HG02610 (cell line): Measurements from ENCODE around the gene VWF.

Experiments used
- ATAC-seq: cut with Tn5 transposase; IDR thresholded peaks from one replicate; pipeline ENCODE4 v1.9.1; 2021; ENCODE audit warnings: mild to moderate bottlenecking, moderate library complexity; ENCODE audit not compliant: unreplicated experiment

Gene VWF

DNA sequence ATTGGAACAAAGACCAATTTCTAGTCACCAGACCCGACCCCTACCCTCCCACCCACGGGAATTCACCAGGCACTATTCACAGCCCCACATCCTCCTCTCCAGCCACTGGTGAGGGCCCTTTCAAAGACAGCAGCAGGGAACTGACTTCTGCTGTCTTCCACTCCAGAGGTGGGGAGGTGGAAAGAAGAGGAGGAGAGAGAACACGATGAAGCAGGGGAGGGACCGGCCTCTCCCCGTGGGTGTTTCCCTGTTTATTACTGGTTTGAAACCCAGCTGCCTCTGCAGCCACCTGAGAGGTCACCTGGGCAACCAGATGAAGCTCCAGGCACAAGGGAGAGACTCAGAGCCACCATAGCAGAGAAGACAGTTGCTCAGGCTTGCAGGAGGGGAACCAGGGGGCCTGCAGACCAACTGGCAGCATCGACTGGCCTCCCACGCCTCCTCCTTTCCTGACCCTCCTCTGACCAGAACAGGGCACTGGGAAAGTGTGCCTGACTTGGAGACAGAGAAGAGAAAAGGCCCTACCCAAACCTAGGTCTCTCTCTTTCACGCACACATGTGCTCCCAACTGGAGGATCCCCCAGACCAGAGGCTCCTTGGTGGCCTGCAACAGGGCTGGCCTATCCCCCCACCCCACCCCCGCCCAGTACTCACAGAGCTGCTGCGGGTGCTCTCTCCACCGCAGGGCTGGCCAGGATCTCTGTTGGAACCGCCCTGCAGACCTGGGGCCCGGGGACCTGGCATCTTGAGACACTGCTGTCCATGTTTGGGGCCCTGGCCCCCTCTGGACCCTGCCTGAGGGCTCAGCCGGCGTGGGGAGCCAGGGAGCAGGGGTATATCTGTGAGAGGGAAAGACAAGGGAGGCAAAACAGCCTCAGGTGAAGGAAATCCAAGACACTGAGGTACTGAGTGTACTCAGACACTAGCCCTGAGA, 202.2 kb downstream of the VWF start:
- ATAC-seq, result no peak

- ATAC-seq, result no peak
Measured at GRCh38 chr12:5921027-5921909, 203.2 kb downstream of the VWF start.

- ATAC-seq, result no peak
Measured at GRCh38 chr12:5916785-5917290, 207.6 kb downstream of the VWF start.

DNA sequence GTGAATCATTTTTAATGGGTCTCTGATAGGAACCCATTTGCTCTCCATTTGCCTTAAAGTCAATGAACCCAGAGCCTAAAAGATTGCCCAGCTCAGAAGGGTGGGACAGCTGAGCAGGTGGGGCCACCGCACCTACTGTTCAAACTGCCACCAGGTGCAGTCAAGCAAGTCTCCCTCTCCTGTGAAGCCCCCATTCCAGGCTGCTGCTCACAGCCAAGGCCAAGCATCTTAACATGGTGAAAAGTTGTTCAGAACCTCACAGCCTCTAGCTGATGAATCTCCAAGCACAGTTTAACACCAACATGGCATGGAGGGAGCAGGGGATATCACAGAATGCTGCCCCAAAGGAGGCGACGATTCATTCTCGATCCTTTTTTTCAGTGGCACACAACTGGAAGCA, 209.0 kb downstream of the VWF start:
- no peak for ATAC-seq

DNA sequence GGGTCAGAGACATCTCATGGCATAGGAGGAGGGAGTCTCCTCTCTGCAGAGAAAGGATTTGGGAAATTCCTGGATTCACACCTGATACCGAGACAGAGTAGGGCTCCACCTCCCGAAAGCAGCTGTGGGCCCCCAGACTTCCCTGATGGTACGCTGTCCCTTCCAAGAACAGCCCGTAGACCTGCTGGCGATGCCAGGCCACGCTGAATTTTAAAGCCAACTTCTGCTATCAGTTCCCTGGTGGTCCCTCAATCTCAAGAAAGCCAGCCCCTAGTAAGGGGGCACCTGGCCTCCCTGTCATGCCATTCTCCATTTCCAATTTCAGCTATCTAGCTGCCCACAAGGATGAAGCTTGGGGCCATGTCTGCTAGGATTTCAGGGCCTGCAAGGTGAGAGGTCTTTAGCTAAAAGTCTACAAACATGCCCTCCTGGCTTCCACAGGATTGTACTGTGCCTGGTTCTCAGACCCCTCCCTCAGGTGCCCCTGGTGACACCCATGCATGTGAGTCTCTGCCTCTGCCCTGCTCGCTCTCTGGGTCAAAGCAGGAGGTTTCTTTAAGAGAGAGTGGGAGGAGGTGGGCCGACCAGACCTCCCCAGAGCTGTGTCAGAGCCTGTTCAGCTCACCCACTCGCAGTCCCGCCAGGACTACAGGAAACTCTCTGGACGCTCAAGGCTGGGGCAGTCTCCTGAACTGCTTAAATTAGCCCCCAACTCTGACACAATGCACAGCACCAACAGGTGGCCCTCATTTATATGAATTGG, 209.9 kb downstream of the VWF start:
- ATAC-seq, result no peak

- no peak for ATAC-seq
Measured at GRCh38 chr12:5913387-5913786, 211.1 kb downstream of the VWF start.

DNA sequence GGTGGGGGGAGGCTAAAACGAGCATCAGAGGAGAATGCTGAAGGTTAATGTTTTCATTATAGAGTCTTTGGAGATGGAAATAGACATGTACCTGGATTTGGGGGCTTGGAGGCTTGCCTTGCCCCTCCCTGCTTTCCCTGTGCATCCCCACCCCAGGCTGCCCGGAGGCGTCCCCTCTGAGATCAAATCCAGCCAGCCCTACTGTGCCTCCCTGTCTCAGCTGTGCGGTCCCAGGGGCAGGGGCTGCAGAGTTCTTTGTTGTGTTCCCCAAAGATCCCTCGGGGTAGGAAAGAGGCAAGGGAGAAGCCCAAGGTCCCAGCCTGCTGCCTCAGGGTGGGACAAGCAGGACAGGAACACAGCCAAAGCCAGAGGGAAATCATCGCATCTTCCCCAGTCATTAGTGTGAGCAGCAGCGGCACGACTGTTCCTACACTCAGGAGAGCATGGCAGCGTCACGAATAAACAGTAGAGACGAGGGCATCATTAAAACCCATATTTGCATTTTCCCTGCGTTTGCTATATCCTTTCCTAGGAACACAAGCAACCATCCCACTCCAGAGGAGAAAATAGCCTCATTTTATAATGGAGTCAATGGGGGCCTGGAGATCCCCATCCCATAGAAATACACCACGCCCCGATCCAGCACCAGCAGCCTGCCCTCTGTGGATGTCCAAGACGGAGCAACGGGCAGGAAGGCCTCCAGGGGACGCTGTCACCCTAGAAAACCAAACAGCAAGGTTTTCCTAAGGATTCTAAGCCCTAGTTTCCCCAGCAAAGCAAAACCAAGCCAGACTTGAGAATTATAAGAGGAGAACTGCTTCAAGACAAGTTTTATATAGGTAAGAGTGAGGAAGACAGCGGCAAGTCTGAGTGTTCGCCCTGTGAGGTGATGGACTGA, 211.8 kb downstream of the VWF start:
- ATAC-seq, result no peak

- no peak for ATAC-seq
Measured at GRCh38 chr12:5912011-5912410, 212.5 kb downstream of the VWF start.

DNA sequence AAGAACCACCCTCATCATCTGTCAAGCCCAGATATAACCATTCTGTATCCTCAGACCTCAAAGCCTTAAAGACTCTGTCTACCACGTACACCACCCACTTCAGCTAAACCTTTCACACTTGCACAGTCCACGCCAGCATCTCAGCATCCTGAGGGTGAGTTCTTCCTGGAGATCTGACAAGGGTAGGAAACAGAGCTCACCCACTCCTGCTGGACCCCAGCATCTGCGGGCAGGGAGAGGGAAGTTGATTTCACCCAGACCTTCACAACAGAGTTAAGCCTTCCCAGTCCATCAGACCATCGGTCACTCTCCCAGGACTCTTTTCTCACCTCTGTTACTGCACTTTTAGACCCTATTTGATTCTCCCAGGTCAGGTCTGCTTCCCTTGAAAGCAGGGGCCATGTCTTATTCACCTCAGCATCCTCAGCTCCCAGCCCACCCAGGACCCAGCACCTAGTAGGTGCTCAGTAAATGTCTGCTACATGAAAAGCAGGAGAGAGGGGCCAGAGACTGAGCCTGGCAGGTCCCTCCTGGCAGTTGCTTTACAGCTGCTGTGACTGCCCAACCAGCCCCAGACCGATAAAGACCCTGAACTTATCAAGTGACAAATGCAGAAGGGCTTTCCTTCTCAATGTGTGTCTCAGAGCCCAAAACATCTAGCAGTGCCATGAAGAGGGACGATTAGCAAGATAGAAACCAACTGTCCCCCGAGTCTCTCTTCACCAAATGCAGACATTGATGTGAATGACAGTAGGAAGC, 213.5 kb downstream of the VWF start:
- no peak for ATAC-seq

DNA sequence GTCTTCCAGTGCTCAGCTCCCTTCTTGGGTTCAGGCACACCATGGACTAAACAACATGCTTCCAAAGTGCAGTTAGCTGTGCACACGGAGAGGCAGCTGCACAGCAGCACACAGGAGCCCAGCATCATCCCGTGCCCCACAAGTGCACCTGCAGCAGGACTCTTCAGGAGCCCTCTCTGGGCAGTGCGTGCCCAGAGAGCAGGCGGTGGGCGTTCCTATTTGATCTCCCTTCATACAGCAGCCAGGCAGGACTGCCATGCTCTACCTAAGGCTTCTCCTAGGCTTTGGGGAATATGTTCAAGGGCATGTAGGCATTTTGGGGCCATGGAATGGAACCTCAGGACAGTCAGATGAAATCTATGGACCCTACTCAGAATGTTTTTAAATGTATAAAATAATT, 214.9 kb downstream of the VWF start:
- no peak for ATAC-seq

DNA sequence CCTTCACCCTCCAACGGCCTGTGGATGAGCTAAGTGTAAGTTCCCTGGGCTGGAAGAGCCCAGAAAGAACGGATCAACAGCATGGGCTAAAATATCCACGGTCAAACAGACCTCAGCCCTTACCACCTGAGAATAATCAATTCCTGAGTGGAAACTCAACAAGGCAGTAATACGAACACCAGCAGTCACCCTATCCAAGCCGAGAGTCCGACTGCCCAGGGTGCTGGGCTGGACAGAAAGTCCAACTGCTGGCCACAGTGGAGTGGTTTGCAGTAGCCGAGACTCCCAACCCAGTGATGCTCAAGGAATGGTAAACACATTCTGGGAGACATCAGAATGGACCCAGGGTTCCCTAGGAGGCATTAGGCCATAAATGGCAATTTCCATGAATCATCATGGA, 216.2 kb downstream of the VWF start:
- no peak for ATAC-seq

DNA sequence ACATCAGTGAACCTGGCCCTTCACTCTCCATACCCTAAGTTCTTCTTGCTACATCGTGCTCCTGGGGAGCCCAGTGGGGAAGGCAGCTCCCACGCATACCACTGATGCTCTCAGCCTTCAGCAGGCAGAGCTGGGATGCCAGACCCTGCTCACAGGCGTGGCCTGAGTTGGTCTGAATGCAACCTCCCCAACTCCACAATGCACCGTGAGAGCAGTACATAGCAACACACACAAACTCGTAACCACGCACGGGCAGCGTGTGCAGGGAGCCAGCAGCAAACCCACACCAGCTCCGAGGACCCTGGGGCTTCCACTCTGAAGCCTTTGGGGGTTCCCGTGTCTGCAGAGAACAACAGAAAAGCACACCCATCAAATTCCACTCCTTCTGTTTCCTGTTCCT, 216.7 kb downstream of the VWF start:
- ATAC-seq, result no peak

DNA sequence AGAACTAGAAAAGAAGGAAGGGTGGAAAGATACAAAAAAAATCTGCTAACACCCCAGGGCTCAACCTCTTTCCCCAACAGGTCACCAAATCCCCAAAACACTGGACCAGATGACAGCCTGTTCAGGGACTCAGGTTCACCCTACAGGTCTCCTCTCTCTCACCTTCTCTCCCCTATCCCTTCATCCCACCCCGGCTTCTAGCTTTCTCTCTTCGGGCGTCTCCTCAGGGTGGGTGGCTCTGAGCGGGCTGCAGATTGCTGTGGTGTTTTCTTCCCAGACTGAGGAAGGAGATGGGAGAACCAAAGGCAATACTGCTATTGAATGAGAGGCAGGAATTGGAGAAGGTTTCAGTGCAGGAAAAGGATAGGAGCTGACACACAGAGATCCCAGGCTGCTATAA, 218.7 kb downstream of the VWF start:
- ATAC-seq, result no peak

- no peak for ATAC-seq
Measured at GRCh38 chr12:5904969-5905368, 219.5 kb downstream of the VWF start.

- ATAC-seq, result no peak
Measured at GRCh38 chr12:5904441-5904840, 220.0 kb downstream of the VWF start.

DNA sequence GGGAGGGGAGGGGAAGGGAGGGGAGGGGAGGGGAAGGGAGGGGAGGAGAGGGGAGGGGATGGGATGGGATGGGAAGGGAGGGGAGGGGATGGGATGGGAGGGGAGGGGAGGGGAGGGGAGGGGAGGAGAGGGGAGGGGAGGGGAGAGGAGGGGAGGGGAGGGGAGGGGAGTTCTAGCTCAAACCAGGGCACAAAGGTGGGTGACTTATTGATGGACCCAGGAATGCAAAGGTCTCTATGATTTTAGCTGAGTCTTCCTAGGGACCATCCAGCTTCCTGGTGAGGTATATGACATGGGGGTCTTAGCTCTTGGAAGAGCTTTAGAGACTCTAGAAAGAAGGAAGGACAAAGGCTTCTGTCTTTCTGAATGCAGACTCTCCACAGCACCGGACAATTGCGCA, 221.7 kb downstream of the VWF start:
- ATAC-seq, result no peak

GRCh38 chr12:5901416-5901815, 223.1 kb downstream of the VWF start:
- no peak for ATAC-seq

- no peak for ATAC-seq
Measured at GRCh38 chr12:5900533-5901205, 223.8 kb downstream of the VWF start.

DNA sequence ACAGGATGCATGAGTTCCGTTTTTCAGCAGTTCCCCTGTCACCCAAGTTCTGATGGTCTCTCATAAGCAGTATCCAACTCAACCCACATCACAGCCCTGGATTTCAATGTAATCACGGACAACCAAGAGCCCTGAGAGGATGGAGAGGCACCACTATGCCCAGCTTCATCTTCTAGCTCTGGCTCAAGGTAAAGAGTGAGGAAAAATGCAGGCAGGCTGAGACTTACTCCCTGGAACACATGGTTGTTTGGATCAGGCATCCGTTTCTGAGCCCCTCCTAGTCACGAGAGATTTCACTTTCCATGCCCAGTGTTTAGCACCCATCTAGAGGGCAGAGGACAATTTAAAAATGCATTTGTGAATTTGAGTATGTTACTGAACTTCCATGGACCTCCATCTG, 224.4 kb downstream of the VWF start:
- ATAC-seq, result no peak
